Stimulated activated naive CD4-positive, alpha-beta T cell treated with Interleukin-2 at 50 U/mL for 16 hours (primary cell): ENCODE data around the gene MSX2.

Experiments
- DNase-seq: peaks from one replicate; lab custom pipeline; 2025; lab: John Stamatoyannopoulos, UW

The MSX2 gene

DNA sequence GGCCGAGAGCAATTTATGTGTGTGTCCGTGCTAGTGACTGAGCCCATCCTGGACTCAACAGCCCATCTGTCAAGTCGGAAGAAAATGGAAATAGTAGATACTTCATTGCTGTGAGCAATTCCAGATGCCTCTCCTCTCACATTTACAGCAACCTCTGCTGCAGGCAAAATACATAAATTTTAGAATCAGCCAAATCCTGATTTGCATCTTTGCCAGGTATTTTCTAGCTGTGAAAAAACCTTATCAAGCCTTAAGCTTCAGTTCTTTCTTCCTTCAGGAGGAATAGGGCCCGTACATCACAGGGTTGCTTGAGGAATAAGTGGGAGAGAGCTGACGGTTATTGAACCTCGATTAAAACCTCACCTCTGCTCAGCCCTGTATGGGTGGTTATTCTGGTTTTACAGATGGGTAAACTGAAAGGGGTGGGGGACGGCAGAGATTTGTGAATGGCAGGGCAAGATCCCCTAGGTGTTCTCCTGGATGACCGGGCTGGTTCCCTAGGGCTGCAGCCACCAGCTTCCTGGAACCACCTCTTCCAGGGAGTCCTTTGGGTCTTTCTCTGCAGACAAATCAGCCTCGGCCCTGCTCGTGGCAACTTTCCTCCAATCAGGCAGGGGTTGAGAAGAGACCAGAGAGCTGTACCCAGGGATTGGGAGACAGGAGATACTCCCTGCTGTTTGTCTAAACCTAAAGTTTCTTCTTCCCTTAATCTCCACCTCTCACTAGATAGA is 5.3 kb upstream of the MSX2 start:
- DNase-seq = no peak

DNA sequence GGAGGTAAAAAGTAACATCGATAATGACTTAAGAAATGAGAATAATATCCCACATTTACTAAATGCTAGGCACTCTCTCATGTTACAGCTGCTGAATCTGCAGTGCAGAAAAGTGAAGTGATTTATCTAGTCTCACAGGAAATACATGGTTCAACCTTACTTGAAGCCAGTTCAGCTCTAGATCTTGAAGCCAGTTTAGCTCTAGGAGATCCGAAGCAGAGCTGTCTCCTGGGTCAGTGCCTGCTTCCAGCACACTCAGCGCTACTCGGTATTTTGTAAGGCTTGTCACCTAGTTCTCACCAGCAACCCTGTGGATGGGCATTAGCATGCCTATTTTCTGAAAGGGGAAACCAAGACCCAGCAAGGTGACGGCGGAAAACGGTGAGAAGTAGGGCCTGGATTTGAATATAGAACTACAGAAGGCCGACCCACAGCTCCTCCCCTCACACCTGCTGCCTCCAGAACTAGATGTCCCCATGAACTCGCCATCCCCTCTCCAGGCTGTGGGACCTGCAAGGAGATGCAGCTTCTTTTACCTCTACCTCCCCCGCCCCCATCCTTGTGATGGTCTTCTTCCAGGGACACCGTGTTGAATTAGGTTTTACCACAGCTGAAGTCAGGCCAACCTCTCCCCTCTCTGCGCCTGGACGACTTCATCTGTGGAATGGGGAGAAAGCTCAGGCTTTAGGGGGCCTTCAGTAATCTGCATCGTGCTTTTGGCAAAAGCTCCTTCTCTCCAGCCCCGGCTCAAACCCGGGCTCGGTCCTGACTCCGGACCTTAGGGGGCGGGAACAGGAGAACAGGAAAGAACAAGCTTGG is 4.4 kb upstream of the MSX2 start:
- no peak for DNase-seq

DNA sequence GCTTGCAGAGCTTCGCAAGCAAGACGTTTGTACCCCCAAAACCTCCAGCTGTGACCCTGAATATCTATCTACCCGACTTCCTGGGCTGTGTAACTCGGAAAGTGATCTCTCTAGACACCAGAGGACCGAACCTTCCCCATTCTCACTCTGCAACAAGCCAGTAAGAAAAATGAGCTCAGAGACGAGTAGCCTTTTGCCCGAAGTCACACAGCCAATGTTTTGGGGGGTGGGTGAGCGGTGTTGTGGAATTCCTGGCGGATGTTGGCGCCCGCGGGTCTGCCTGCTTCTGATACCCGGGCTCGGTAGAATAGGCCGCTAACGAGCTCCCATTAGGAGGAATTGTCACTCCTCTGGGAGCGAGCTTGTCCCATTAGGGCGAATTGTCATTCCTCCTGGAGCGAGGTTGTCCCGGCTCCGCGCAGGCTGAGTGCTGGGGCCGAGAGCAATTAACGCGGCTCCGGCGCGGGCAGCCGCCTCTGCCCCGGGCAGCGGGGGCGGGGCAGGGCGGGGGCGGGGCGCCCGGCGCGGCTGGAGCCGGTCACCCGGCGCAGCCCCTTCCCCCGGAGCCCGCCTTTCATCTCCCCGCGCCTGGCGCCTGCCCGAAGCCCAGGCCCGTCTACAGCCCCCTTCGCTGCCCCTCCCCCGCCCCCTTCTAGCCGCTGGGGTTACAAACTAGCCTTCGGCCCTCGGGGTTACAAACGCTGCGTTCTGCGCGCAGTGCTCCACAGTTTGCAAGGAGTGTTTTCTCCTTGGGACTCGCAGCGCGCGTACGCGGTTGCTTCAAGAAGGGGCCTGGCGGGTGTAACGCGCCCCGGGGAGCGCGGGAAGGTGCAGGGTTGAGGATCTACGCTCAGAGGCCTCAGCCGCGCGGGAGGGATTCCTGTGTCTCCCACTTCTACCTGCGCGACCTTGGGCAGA is 3.5 kb upstream of the MSX2 start:
- no peak for DNase-seq

DNA sequence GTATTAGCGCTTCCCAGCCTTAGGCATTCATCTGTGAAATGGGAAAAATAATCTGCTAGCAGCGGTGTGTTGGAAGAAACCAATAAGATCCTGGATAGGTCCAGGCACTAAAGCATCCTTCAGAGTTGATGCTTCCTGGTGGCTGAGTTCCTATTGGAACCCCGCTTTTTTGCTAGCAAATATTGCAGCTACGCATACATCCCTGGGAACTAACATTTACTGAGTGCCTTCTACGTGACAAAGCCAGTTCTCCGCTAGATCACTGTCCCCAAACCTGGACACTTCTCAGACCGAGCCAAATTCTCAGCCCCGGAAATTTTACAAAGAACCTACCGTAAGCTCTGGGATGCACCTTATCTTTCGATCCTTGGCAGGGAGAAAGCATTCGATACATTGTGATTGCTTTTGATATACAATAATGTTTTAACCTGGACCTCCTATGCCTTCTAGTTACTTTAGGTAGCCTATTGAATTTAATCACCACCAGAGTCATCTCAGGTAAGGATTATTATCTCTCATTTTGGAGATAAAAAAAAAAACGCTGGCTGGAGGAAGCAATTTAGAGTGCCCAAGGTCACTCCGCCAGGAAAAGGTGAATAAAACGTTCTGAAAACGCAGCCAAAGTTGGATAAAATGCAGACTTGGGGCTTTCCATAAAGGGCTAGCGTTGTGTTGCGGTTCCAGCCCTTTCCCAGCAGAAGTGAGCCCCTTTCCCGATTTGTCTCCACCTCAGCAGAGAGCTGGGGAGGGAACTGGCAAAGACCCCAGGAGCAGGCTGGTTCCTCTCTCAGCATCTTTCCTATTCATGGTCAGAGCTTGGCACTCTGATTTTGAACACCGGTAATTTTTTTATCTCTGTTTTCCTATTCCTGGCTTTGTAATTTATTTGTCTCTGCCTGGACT is 2.6 kb upstream of the MSX2 start:
- DNase-seq = no peak

DNA sequence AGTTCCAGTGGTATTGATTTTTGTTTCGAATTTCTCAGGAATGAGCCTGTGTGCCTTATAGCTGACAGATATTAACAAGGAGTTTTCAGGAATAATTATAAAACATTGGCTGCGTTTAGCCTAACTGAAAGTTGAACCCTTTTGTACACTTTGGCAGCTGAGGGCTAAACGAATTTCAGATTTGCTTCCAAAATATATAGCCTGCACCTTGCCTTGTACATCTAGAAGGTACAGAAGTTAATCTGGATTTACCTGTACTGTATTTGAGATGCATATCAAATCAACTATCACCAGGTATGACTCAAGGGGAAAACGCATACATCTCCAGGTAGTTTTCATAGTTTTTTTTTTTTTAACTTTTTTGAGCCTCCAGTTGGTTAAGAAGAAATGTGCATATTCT is 1.9 kb upstream of the MSX2 start:
- no peak for DNase-seq

DNA sequence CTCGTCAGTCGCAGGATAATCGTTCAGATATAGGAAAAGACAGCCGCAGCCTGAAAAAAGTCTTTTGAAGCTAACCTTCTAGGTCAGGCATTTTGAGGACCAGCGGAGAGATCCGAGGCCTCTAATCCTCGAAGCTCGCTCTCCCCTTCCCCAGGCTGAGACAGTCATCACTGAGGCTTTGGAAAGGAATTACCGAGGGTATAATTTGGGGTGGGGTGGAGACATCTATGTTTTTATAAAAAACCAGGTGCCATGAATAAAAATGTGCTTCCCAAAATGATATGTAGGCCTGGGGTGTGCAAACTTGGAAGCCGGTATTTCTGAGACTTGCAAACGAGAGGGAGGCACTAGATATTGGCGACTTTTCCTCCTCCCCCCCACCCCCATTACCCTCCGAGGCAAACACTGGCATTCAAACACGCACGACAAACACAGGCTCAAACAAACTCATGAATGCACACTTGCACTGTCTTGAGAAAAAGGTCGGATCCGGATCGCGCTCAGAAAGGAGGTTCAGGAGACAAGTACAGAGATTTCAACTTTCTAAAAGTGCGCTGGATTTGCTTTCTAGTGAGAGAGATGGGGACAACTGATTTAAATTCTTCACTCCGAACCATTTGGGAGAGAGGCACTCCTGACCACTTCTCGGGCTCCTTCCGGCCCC is 935 bp upstream of the MSX2 start:
- no peak for DNase-seq

DNA sequence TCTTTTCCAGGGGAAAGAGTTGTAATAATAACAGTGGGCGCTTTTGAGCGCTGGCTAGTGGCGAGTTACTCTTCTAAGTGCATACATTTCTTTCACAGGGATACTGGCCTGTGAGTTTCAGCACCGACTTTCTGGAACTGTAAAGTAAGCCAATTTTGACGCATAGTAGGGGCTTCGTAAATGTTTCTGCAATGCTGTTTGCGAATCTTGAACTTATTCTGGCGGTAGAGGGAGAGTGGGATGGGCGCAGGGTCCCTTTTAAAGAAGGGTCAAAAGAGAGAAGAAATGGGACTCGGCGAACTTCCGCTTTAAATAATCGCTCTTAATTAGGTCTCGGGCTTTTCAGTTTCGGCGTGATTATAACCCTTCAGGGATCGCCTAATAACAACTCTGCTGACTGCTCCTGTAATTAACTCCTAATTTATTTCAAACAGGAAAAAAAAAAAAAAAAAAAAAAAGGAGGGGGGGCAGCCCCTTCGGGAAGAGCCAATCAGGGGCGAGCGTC is 351 bp upstream of the MSX2 start:
- no peak for DNase-seq

DNA sequence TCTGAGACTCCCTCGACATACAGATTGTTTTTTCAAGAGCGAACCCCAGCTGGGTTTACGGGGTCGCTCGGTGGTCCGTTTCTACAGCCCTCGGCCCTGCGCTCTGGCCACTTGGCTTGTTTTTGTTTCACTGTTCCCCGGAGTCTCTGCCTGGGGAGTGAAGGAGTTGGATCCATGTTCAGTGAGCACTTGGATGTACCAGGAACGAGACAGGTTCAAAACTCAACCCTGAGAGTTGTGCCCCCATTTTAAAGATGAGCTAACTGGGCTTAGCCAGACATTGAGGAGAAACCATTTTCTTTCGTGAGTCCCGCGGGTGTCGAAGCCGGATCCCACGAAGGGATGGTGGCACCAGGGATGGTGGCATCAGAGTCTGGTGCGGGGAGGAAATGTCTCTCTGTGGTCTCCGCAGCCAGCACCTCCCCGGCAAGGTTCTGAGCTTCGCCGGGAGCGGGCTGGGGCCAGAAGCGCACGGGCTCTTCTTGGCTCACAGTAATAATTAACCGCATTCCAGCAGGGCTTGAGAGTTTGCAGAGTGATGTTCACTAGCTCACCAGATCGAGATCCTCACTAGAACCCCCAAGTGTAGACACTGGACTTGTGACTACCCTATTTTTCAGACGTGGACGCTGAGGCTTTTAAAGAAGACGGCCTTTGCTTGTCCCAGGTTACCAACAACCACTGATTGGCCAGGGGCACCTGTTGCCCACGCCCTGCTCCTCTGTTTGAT is 1.0 kb downstream of the MSX2 start:
- DNase-seq = no peak

DNA sequence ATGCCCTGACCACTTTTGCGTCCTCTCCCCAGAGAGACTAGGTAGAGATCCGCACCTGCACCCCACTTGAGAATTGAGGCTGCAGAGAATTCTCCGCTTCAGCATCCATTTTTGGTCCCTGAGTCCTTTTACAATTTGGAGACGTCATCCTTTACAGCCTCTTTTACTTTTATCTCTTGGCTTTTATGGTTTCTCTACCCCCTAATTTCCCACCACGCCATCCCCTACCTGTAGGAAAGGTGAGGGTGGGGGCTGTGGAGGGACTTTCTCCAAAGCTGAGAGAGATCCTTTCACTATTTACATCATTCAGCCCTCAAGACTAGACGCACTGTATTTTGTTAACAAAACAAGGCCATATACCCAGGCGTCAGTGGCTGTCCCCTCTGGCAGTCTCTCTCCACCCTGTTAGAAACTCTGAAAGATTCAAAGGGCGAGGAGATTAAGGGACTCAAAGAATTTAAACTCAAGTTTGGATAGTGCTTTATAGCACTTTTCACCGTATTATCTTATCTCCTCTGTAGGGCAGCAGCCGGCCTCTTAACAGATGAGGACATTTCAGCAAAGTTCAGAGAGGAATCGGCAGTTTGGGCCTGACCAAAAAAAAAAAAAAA is 1.7 kb downstream of the MSX2 start:
- no peak for DNase-seq

DNA sequence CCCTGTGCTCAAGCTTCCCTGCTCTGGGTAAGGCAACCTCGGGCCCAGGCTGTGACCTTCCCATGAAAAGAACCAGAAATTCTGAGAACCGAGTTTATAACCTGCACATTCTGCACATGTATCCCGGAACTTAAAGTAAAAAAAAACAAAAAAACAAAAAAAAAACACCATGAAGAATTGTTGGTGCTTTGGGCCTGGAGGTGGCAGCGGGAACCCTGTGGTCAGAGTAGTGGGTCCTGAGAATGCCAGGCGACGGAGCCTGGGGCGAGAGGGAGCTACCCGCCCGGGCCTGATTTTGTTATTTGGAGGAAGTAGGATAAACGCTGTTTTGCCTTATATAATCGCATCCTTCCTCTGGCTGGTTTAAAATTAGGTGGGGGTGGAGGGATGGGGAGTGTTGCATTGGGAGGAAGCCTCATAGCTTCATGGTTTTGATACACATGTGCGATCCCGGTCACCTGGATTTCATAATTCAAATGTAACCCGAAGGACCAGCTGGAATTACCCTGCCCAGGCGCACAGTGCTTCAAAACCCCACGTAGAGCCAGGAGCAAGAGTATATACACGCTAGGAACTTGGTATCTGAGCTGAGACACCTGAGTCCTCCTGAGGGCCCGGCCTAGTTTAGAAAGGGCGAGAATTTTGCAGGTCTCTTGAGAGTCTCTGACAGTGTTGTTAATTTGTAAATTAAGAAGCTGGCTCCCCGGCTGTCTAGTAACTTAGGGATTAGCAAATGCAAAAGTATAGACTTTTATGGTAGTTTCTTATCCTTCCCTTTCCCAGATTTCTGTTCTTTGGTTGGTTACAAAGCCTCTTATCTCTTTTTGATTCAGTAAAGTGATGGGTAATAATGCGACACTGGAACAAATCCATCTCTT is 2.8 kb downstream of the MSX2 start:
- DNase-seq = no peak

DNA sequence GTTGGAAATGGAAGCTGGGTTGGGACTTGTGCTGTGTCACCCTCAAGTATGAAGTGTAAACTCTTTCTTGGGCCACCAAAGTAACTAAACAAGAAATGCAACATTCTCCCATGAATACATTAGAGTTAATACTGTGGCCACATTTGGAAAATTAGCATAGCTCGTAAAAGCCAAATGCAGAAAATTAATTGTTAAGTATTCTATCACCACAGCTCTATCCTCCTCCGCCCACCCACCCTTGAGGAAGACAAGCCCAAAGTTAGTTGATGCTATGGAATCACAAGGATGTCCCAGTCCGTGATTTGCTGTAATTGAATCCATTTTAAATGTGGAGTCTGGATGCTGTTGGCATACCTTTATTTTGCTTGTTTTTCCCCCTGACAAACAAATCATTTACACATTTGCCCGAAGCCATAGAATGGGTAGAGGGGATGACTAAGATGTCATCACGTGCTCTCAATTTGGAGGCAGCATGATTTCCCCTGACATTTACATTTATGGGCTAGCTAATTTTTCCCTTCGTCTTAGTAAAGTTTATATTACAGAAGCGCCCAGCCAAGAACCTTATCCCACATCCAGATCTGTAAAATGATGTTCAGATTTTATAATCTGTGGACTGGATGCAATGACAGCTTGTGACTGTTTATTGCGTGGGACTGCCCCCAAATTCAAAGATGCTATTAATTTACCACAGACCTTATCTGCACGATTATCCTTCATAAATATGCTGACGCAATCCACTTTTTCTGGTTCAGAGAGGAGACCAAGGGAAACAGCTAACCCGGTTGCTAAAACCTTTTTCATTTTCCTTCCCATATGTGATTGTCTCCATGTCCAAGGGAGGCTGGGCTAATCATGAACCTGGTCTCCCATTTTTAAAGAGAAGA is 3.7 kb downstream of the MSX2 start:
- DNase-seq = no peak

DNA sequence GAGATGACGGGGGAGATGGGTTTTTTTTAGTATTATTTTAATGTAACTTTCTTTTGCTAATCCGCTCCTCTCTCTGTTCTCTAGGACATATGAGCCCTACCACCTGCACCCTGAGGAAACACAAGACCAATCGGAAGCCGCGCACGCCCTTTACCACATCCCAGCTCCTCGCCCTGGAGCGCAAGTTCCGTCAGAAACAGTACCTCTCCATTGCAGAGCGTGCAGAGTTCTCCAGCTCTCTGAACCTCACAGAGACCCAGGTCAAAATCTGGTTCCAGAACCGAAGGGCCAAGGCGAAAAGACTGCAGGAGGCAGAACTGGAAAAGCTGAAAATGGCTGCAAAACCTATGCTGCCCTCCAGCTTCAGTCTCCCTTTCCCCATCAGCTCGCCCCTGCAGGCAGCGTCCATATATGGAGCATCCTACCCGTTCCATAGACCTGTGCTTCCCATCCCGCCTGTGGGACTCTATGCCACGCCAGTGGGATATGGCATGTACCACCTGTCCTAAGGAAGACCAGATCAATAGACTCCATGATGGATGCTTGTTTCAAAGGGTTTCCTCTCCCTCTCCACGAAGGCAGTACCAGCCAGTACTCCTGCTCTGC is 4.8 kb downstream of the MSX2 start:
- DNase-seq = no peak

DNA sequence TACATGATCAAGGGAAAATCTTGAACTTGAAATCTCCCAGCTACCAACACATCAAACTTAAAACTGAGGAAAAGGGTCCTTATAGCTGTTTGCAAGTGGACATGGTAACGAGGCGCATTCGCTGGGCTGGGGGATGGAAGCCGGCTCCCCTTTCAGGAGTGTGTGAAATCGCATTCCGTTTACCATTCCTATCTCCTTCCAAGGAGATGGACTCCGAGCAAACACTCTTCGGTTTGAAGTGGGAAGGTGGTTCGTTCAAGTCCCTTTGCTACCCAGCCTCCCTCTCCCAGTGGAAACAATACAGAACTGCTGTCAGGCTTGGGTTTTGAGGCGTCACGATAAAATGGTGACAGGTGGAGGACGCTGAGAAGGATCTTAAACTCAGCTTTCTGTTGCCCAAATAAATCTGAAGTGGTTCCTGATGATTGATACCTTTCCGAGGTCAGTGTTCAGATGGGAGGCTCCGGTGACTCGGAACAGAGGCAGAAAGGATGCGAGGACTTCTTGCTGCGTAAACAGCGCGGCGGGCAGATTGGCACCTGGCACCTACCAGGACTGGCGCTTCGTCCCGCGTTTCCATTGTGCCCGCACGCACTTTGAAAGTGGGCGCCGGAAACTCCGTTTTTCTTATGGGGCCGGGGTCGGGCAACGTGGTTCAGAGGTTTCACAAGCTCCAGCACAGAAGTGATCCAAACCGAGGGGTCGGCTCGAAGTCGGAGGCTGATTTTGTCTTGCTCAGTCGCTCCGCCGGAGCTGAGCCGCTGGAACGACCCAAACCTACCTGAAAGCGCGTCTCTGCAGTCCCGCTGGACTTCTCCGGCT is 7.0 kb downstream of the MSX2 start:
- DNase-seq = no peak

DNA sequence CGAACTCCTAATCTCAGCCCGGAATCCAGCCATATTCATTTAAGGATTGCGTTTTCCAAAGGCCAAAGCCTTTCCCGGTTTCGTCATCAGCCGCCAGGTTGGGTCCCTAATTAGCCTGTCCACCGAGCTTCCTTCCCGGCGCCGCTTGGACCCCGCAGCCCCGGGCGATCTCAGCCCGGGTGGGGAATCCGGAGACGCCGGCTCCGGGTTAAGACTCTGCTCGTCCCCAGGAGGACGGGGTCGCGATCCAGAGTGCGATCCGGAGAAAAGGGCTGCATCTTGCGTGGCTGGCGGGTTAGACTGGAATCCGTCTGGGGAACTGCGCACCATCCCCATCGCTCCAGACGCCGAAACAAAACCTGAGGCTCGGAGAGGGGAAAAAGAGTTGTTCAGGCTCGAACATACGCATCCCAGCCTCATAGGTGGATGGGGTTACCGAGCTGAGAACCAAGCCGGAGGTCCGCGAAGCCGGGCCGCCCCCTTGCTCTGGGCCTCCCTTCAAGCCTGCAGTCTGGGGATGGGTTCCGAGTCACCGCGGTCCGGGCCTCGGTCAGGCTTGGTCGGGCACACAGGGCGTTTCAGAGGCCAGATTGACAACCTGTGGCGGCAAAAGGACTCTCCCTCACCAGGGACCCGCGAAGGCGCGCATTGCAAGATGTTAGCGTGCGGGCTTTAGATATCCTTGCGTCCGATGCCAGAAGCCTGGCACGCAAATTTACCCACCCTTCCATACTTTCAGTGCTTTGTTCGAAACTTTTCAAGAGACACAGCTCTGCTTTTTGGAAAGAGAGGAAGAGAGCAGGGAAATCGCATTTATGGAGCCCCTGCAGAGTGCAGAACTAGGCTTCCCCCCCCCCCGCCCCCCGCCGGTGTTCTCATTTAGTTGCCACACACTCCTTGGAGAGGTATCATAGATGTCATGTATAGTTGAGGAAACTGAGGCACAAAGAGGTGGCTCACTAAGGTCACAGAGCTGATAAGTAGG is 7.9 kb downstream of the MSX2 start:
- no peak for DNase-seq

DNA sequence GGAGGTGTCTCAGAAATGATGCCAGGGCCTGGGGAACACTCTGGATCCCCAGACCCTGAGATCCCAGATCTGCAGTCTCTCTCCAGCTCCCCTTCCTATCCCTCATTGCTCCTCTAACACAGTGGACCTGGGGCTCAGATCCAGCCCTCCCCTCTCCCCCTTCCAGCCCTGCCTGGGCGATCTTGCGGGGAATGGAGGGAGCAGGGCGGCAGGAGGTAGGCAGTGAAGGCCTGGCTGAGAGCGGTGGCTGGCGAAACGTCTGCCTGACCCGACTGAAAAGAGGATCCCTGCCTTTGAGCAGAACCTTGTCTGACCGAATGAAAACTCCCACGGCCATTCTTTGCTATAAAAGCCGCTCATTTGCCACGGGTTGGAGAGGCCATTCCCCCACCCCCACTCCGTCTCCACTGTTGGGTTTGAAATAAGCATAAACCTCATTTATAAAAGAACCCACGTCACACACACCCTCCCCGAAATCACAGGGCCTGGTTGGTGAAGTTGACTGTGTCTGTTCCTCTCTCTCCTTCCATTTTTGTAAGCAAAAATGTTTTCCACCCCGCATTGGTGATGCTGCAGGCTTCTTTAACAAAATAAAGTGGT is 8.8 kb downstream of the MSX2 start:
- no peak for DNase-seq
